WTC11 (cell line): Measurements from ENCODE around the gene IQCE. TPM values are rescaled to one million over a fixed set of nuclear protein-coding genes. Genes with fewer than 3 reads are reported as not detected.

Experiments used
- ATAC-seq: fragments of 200-7000 bp; cut with Tn5 transposase; 2 replicates; pipeline ENCODE4 v1.10.0; 2021; ENCODE audit warnings: mild to moderate bottlenecking, moderate library complexity
- CTCF ChIA-PET: fragments of 300-600 bp; sonication (Branson Sonifier 250); formaldehyde crosslinking; loops from one replicate; lab custom pipeline; 2021; ENCODE audit warnings: antibody characterized with exemption; lab: Charles Lee
- POLR2A ChIA-PET: fragments of 350-600 bp; sonication (Branson Sonifier 250); formaldehyde crosslinking; loops from one replicate; lab custom pipeline; 2021; ENCODE audit warnings: antibody characterized with exemption; lab: Charles Lee
- DNase-seq: peaks from one replicate; pipeline ENCODE4 v3.0.0; 2021; ENCODE audit warnings: low spot score
- H3K27ac Mint-ChIP-seq: 2 replicates; pipeline ENCODE4 v1.8.0; 2021; ENCODE audit warnings: mixed read lengths
- H3K27me3 Mint-ChIP-seq: 2 replicates; pipeline ENCODE4 v1.8.0; 2021; ENCODE audit warnings: low read depth, mild to moderate bottlenecking, moderate library complexity, mixed read lengths
- H3K36me3 Mint-ChIP-seq: 2 replicates; pipeline ENCODE4 v1.8.0; 2021; ENCODE audit warnings: mixed read lengths
- H3K4me1 Mint-ChIP-seq: 2 replicates; pipeline ENCODE4 v1.8.0; 2022; ENCODE audit warnings: mixed read lengths
- H3K4me3 Mint-ChIP-seq: 2 replicates; pipeline ENCODE4 v1.8.0; 2021; ENCODE audit warnings: mild to moderate bottlenecking, moderate library complexity, mixed read lengths
- H3K9me3 Mint-ChIP-seq: 2 replicates; pipeline ENCODE4 v1.8.0; 2021; ENCODE audit warnings: mixed read lengths
- AR ChIP-seq: fragments of 250-450 bp; sonication (Bioruptor Pico); IDR thresholded peaks from 2 replicates; pipeline ENCODE4 v1.9.0; 2021; ENCODE audit warnings: mild to moderate bottlenecking
- ELF4 ChIP-seq: sonication (generic); formaldehyde crosslinking; IDR thresholded peaks from 2 replicates; pipeline ENCODE4 v1.8.1; 2022; ENCODE audit warnings: low read depth, mild to moderate bottlenecking, moderate library complexity, missing genetic modification reagents
- ERG ChIP-seq: fragments of 250-450 bp; sonication (Bioruptor Pico); IDR thresholded peaks from 2 replicates; pipeline ENCODE4 v1.8.0; 2021; ENCODE audit warnings: mild to moderate bottlenecking
- HMGXB4 ChIP-seq: sonication (generic); formaldehyde crosslinking; IDR thresholded peaks from 2 replicates; pipeline ENCODE4 v1.8.1; 2023; ENCODE audit warnings: mild to moderate bottlenecking, moderate library complexity, missing genetic modification reagents
- IRF2 ChIP-seq: sonication (generic); formaldehyde crosslinking; IDR thresholded peaks from 2 replicates; pipeline ENCODE4 v1.8.0; 2022; ENCODE audit warnings: low read depth, missing genetic modification reagents, borderline replicate concordance
- MLX ChIP-seq: sonication (generic); formaldehyde crosslinking; IDR thresholded peaks from 2 replicates; pipeline ENCODE4 v1.8.1; 2023; ENCODE audit warnings: mild to moderate bottlenecking, missing genetic modification reagents, moderate library complexity
- NFATC4 ChIP-seq: fragments of 250-450 bp; sonication (Bioruptor Pico); IDR thresholded peaks from 2 replicates; pipeline ENCODE4 v1.9.0; 2021; ENCODE audit warnings: mild to moderate bottlenecking
- NFYB ChIP-seq: sonication (generic); formaldehyde crosslinking; conservative IDR thresholded peaks from 2 replicates; pipeline ENCODE4 v1.8.0; 2022; ENCODE audit warnings: low read depth, missing genetic modification reagents
- SP1 ChIP-seq: sonication (generic); formaldehyde crosslinking; conservative IDR thresholded peaks from 2 replicates; pipeline ENCODE4 v1.8.1; 2022; ENCODE audit warnings: missing genetic modification reagents
- TCF7 ChIP-seq: sonication (generic); formaldehyde crosslinking; IDR thresholded peaks from 2 replicates; pipeline ENCODE4 v1.8.0; 2022; ENCODE audit warnings: mild to moderate bottlenecking, low read depth, missing genetic modification reagents, moderate library complexity
- ZBTB43 ChIP-seq: sonication (generic); formaldehyde crosslinking; IDR thresholded peaks from 2 replicates; pipeline ENCODE4 v1.8.1; 2023; ENCODE audit warnings: mild to moderate bottlenecking, missing genetic modification reagents
- ZNF138 ChIP-seq: sonication (generic); formaldehyde crosslinking; conservative IDR thresholded peaks from 2 replicates; pipeline ENCODE4 v1.8.1; 2022; ENCODE audit warnings: mild to moderate bottlenecking, moderate library complexity, missing genetic modification reagents
- ZNF263 ChIP-seq: sonication (generic); formaldehyde crosslinking; IDR thresholded peaks from 2 replicates; pipeline ENCODE4 v1.8.1; 2022; ENCODE audit warnings: low read depth, mild to moderate bottlenecking, moderate library complexity, missing genetic modification reagents
- ZNF512 ChIP-seq: sonication (generic); formaldehyde crosslinking; IDR thresholded peaks from 2 replicates; pipeline ENCODE4 v1.8.1; 2022; ENCODE audit warnings: missing genetic modification reagents, borderline replicate concordance
- total RNA-seq: library from RNA; stranded (reverse); gene quantifications from 3 replicates; pipeline ENCODE4 v1.2.3, GENCODE V29; 2021

Gene IQCE
- total RNA-seq, 1 experiment from 2014 or later: 4.4 TPM

- no peak for DNase-seq
- Mint-ChIP-seq H3K27me3 (no peaks in the 10 kb centered on the region), H3K9me3 (no peaks in the 10 kb centered on the region), H3K36me3 (no peaks in the 10 kb centered on the region), H3K27ac (no peak overlapping the region; the same call in 1 of the 2 replicates), H3K4me3 (no peak overlapping the region), H3K4me1 (no peaks in the 10 kb centered on the region)
- ChIA-PET POLR2A (no interaction called here), CTCF (interaction anchor here (1.3 to 1.9 kb wide), 3 partner anchors 10 to 126 kb away, joined by 3 to 6 read pairs (median 4); no protein-coding TSS in a partner anchor)
- TF ChIP-seq NFATC4 (CRISPR knock-in tag): no peak
- no peak for TF ChIP-seq ZNF512 (CRISPR knock-in tag)
- no peak for TF ChIP-seq MLX (CRISPR knock-in tag)
- ATAC-seq: no peak
Measured at GRCh38 chr7:2594599-2594998, 35.8 kb downstream of the IQCE start.

GRCh38 chr7:2595258-2595860 lies 36.6 kb downstream of the IQCE start:
- ATAC-seq: no peak
- no peak for DNase-seq
- ChIA-PET CTCF (interaction anchor here (1.3 to 3.9 kb wide), 4 partner anchors 10 to 126 kb away, joined by 3 to 14 read pairs (median 5); no protein-coding TSS in a partner anchor), POLR2A (no interaction called here)
- no peak overlapping the region for H3K4me3 Mint-ChIP-seq
- H3K36me3 Mint-ChIP-seq: no peaks in the 10 kb centered on the region
- no peaks in the 10 kb centered on the region for H3K4me1 Mint-ChIP-seq
- H3K27me3 Mint-ChIP-seq: no peaks in the 10 kb centered on the region
- TF ChIP-seq NFYB (CRISPR knock-in tag) (no peak), SP1 (CRISPR knock-in tag) (no peak), ERG (CRISPR knock-in tag) (no peak), TCF7 (CRISPR knock-in tag) (no peak), HMGXB4 (CRISPR knock-in tag) (no peak), ZNF138 (no peak), MLX (CRISPR knock-in tag) (no peak), ZNF263 (CRISPR knock-in tag) (no peak)
- TF ChIP-seq, all 79 proteins: peak for 0
- Mint-ChIP-seq H3K9me3 (no peaks in the 10 kb centered on the region), H3K27ac (no peak overlapping the region)

GRCh38 chr7:2596464-2597272 lies 37.9 kb downstream of the IQCE start:
- Mint-ChIP-seq H3K4me1 (no peaks in the 10 kb centered on the region; the same call in 1 of the 2 replicates), H3K4me3 (no peak overlapping the region), H3K27me3 (no peaks in the 10 kb centered on the region), H3K36me3 (no peaks in the 10 kb centered on the region), H3K9me3 (no peaks in the 10 kb centered on the region), H3K27ac (peak overlapping the region; percentile 42; the same call in 1 of the 2 replicates)
- POLR2A ChIA-PET: no interaction called here
- ATAC-seq (no peak), DNase-seq (no peak)
- CTCF ChIA-PET: interaction anchor here (0.7 to 3.9 kb wide), 3 partner anchors 12 to 86 kb away, joined by 3 to 14 read pairs (median 4); no protein-coding TSS in a partner anchor
- no peak for TF ChIP-seq ZBTB43 (CRISPR knock-in tag)
- no peak for TF ChIP-seq AR (CRISPR knock-in tag)
- TF ChIP-seq ELF4: no peak
- no peak for TF ChIP-seq ERG (CRISPR knock-in tag)
- TF ChIP-seq IRF2: no peak
